ENCODE measurements around the gene KCNJ8. TPM values are rescaled to one million over a fixed set of nuclear protein-coding genes. Genes with fewer than 3 reads are reported as not detected.

Gene KCNJ8
- total and polyA plus RNA-seq, 3 donors from 2014 or later = 2.0 to 3.3 (median 2.2) TPM

DNA sequence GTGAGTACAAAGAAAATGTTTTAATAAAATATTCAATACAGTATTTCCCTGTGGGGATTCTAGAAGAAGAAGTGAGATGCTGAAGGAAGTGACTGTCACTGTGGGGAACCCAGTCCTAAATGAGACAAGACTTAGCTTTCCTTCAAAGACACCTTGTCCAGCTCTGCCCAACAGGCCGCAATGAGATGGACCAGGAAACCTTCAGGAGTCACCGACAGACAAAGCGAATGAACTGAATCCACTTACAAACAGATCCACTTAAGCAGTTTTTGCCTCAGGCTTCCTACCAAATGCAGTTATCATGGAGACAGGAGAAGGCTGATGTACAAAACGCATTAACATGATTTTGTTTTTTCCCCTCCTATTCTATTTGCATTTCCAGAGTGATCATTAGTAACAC lies 9.6 kb downstream of the KCNJ8 start:
- no peak for DNase-seq
- H3K27ac ChIP-seq = no peak overlapping the region

DNA sequence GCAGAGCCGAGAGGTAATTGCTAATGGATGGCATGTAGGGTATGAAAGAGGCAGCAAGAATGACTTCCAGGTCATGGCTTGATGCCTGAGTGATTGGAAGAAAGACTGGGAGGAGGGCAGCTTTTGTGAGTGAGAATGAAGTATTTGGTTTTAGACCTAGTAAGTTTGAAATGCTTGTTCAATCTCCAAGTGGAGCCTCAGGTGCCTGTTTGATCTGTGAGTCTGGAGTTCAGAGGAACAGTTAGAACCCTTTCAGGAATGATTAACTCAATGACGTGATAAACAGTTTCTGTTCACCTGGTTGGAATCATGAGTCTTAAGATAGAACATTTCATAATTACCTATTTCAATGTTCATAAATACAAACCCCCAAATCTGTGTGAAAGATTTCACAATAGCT lies 10.4 kb downstream of the KCNJ8 start:
- Histone ChIP-seq H3K27me3 (no peaks in the 10 kb centered on the region), H3K36me3 (ENCODE audit: low read depth, missing control alignments) (no peaks in the 10 kb centered on the region), H3K4me3 (no peak overlapping the region), H3K4me1 (no peaks in the 10 kb centered on the region), H3K9me3 (no peaks in the 10 kb centered on the region), H3K27ac (no peak overlapping the region)
- no peak for DNase-seq
- intact Hi-C loops (cut with DNase I; ENCODE audit: low total_unique reads) = no loop called here
- 85 to 94% methylated on average over 2 of the region's 2 CpGs for WGBS, 2 donors
- no peak for TF ChIP-seq POLR2A (IDR thresholded peaks at IDR 0.05)
- TF ChIP-seq, protein P1, sequence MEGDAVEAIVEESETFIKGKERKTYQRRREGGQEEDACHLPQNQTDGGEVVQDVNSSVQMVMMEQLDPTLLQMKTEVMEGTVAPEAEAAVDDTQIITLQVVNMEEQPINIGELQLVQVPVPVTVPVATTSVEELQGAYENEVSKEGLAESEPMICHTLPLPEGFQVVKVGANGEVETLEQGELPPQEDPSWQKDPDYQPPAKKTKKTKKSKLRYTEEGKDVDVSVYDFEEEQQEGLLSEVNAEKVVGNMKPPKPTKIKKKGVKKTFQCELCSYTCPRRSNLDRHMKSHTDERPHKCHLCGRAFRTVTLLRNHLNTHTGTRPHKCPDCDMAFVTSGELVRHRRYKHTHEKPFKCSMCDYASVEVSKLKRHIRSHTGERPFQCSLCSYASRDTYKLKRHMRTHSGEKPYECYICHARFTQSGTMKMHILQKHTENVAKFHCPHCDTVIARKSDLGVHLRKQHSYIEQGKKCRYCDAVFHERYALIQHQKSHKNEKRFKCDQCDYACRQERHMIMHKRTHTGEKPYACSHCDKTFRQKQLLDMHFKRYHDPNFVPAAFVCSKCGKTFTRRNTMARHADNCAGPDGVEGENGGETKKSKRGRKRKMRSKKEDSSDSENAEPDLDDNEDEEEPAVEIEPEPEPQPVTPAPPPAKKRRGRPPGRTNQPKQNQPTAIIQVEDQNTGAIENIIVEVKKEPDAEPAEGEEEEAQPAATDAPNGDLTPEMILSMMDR (IDR thresholded peaks at IDR 0.05) = no peak

More for the DNA sequence above, 9.6 kb downstream of the KCNJ8 start:
- Histone ChIP-seq H3K27me3 (no peaks in the 10 kb centered on the region), H3K36me3 (ENCODE audit: low read depth, missing control alignments) (no peaks in the 10 kb centered on the region), H3K9me3 (no peaks in the 10 kb centered on the region), H3K4me1 (no peaks in the 10 kb centered on the region), H3K4me3 (no peak overlapping the region)
- 88 to 91% methylated on average over 4 of the region's 4 CpGs for WGBS, 2 donors
- intact Hi-C loops (cut with DNase I; ENCODE audit: low total_unique reads) = no loop called here
- TF ChIP-seq POLR2A (IDR thresholded peaks at IDR 0.05) = no peak
- TF ChIP-seq, protein P1 (IDR thresholded peaks at IDR 0.05) = no peak

DNA sequence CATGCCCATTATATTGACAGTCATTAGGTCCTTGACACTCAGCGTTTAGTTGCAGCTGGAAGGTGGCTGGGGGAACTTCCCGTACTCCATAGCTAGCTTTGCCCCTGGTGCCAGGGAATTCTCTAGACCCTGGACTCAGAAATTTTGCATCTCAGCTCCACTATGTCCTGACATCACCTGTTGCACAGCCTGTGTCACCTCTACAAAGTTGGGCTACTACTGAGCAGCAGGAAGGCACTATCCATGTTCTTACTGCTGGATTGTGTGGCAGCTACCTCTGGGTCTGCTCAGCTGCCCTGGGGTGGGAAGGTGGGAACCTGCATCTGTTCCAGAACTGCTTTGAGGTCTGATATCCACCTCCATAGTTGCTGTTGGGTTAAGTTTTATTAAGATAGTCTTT lies 11.0 kb downstream of the KCNJ8 start:
- Histone ChIP-seq H3K4me1 (no peaks in the 10 kb centered on the region), H3K4me3 (no peak overlapping the region), H3K27me3 (no peaks in the 10 kb centered on the region), H3K36me3 (ENCODE audit: low read depth, missing control alignments) (no peaks in the 10 kb centered on the region), H3K27ac (no peak overlapping the region), H3K9me3 (no peaks in the 10 kb centered on the region)
- intact Hi-C loops (cut with DNase I; ENCODE audit: low total_unique reads) = no loop called here
- TF ChIP-seq, protein P1 (IDR thresholded peaks at IDR 0.05) = no peak
- TF ChIP-seq POLR2A (IDR thresholded peaks at IDR 0.05) = no peak
- no peak for DNase-seq
- 86 to 89% methylated on average over 2 of the region's 2 CpGs for WGBS, 2 donors

DNA sequence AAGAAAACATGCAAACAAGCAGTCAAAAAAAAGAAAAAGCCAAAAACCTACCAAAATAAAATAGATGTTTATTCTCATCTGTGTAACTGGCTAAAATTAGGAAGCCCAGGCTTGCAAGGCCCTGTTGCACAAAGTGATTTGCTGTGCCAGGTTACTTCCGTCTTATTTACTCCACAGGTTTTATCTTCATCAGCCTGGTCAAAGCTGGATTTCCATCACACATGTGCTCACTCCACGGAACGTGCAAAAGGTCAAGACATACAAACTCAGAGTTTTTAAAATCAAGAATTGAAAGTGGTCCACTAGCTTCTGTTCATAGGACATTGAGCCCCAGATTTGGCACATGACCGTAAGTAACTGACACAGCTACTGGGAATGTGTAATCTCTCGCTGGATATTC lies 14.8 kb downstream of the KCNJ8 start:
- Histone ChIP-seq H3K27ac (no peak overlapping the region), H3K4me3 (no peak overlapping the region), H3K4me1 (no peaks in the 10 kb centered on the region), H3K36me3 (ENCODE audit: low read depth, missing control alignments) (no peaks in the 10 kb centered on the region), H3K9me3 (no peaks in the 10 kb centered on the region), H3K27me3 (no peaks in the 10 kb centered on the region)
- TF ChIP-seq POLR2A (IDR thresholded peaks at IDR 0.05) = no peak
- WGBS, 2 donors = 90 to 91% methylated on average over 5 of the region's 5 CpGs
- DNase-seq = no peak
- intact Hi-C loops (cut with DNase I; ENCODE audit: low total_unique reads) = no loop called here

DNA sequence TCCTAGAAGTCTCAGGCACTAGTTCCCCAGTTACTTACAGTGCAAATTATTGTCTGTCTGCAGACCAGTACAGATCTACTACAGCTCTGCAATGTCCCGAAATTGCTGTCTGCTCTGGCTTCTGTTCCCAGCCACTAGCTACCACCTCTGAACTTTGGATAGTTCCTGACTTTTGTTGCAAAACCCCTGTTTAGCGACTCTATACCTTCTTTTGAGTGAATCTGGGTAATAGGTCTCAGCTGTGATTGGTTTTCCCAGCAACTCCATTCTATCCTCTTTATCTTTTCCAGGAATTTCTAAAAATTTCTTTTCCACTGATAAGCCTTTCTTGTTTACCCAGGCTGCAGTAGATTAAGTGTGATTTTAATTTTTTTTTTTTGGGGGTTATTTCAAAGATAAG lies 16.8 kb downstream of the KCNJ8 start:
- no peaks in the 10 kb centered on the region for H3K36me3 ChIP-seq (ENCODE audit: low read depth, missing control alignments)
- no peak overlapping the region for H3K4me3 ChIP-seq
- WGBS, 2 donors = 76 to 78% methylated on average over 2 of the region's 2 CpGs
- no peaks in the 10 kb centered on the region for H3K4me1 ChIP-seq
- H3K27me3 ChIP-seq = no peaks in the 10 kb centered on the region
- no peaks in the 10 kb centered on the region for H3K9me3 ChIP-seq
- H3K27ac ChIP-seq = no peak overlapping the region
- intact Hi-C loops (cut with DNase I; ENCODE audit: low total_unique reads) = no loop called here
- no peak for DNase-seq
- TF ChIP-seq, protein P1 (IDR thresholded peaks at IDR 0.05) = no peak
- no peak for TF ChIP-seq POLR2A (IDR thresholded peaks at IDR 0.05)
